HG02981 (cell line): Measurements from ENCODE around the gene RIMBP3C.
"Not testable (repeated sequence)": the region's sequence is repeated elsewhere in the genome, so short reads cannot be mapped to it uniquely, and the experiment has no call there.

Experiments
- ATAC-seq: cut with Tn5 transposase; IDR thresholded peaks from one replicate; pipeline ENCODE4 v1.9.1; 2021; ENCODE audit warnings: mild to moderate bottlenecking, moderate library complexity; ENCODE audit not compliant: unreplicated experiment

The RIMBP3C gene

GRCh38 chr22:21526705-21527500, 24.4 kb downstream of the RIMBP3C start:
- not testable (repeated sequence) for ATAC-seq

GRCh38 chr22:21516970-21517764, 34.1 kb downstream of the RIMBP3C start:
- peak; percentile 89 for ATAC-seq

- ATAC-seq, result not testable (repeated sequence)
Observed at GRCh38 chr22:21516522-21516921, 34.7 kb downstream of the RIMBP3C start.

- ATAC-seq, result not testable (repeated sequence)
Observed at GRCh38 chr22:21515234-21515633, 36.0 kb downstream of the RIMBP3C start.

GRCh38 chr22:21514117-21514516, 37.1 kb downstream of the RIMBP3C start:
- ATAC-seq, result not testable (repeated sequence)

GRCh38 chr22:21512022-21512421, 39.2 kb downstream of the RIMBP3C start:
- ATAC-seq, result not testable (repeated sequence)

GRCh38 chr22:21510397-21510796, 40.9 kb downstream of the RIMBP3C start:
- not testable (repeated sequence) for ATAC-seq

- not testable (repeated sequence) for ATAC-seq
Observed at GRCh38 chr22:21499623-21500506, 51.4 kb downstream of the RIMBP3C start.

- not testable (repeated sequence) for ATAC-seq
Observed at GRCh38 chr22:21498489-21498888, 52.8 kb downstream of the RIMBP3C start.

GRCh38 chr22:21497984-21498383, 53.3 kb downstream of the RIMBP3C start:
- ATAC-seq, result not testable (repeated sequence)
